OCI-LY3 (cell line): ENCODE data around the gene WNT7B.
A peak's percentile ranks its signal among the peaks of the same experiment; 100 is the strongest.

ENCODE experiments used
- H2AFZ ChIP-seq: fragments of 200-600, 300-600 bp; shearing (Covaris generic); 2 replicates; pipeline ENCODE4 v1.6.0; 2014; ENCODE audit warnings: antibody characterized with exemption, low read depth, low read length
- H3K27ac ChIP-seq: fragments of 200-600, 300-600 bp; sonication (generic); 2 replicates; pipeline ENCODE4 v1.5.1; 2014; ENCODE audit warnings: mild to moderate bottlenecking, low read length, moderate library complexity, mixed read lengths
- H3K27me3 ChIP-seq: fragments of 200-600, 300-600 bp; sonication (generic); 2 replicates; pipeline ENCODE4 v1.6.1; 2014; ENCODE audit warnings: low read depth, low read length, mixed read lengths
- H3K36me3 ChIP-seq: fragments of 200-600, 300-600 bp; sonication (generic); replicated peaks from 2 replicates; pipeline ENCODE3; 2014; ENCODE audit warnings: low read depth, low read length, mixed read lengths
- H3K4me1 ChIP-seq: fragments of 300-600, 200-600 bp; sonication (generic); 2 replicates; pipeline ENCODE4 v1.6.1; 2014; ENCODE audit warnings: low read length, mixed read lengths
- H3K4me2 ChIP-seq: fragments of 200-600, 300-600 bp; sonication (generic); 2 replicates; pipeline ENCODE4 v1.6.1; 2014; ENCODE audit warnings: low read length, mixed read lengths
- H3K4me3 ChIP-seq: fragments of 300-600, 200-600 bp; sonication (generic); 2 replicates; pipeline ENCODE4 v1.5.1; 2014; ENCODE audit warnings: antibody characterized with exemption, mild to moderate bottlenecking, low read length, moderate library complexity
- H3K79me2 ChIP-seq: fragments of 300-600, 200-600 bp; shearing (Covaris generic); 2 replicates; pipeline ENCODE4 v1.6.1; 2014; ENCODE audit warnings: mild to moderate bottlenecking, low read length, mixed read lengths
- H3K9ac ChIP-seq: fragments of 300-600, 200-600 bp; shearing (Covaris generic); 2 replicates; pipeline ENCODE4 v1.6.0; 2014; ENCODE audit warnings: mild to moderate bottlenecking, low read length, moderate library complexity
- H3K9me3 ChIP-seq: fragments of 200-600, 300-600 bp; shearing (Covaris generic); 2 replicates; pipeline ENCODE4 v1.6.1; 2014; ENCODE audit warnings: low read length, mixed read lengths; ENCODE audit not compliant: insufficient read depth
- H4K20me1 ChIP-seq: fragments of 200-600, 300-600 bp; sonication (generic); 2 replicates; pipeline ENCODE4 v1.6.1; 2016; ENCODE audit warnings: low read length, mixed read lengths; ENCODE audit not compliant: insufficient read depth
- EZH2phosphoT487 ChIP-seq: fragments of 200-600 bp; shearing (Covaris generic); IDR thresholded peaks from 2 replicates; pipeline ENCODE4 v1.6.1; 2018; ENCODE audit warnings: antibody characterized with exemption, mixed run types, low read depth
- TF ChIP-seq, protein P1 (sequence below): fragments of 200-600, 300-600 bp; sonication (generic); IDR thresholded peaks from 2 replicates; pipeline ENCODE4 v1.5.1; 2014; ENCODE audit warnings: antibody characterized with exemption, low read length, low read depth

Gene WNT7B

DNA sequence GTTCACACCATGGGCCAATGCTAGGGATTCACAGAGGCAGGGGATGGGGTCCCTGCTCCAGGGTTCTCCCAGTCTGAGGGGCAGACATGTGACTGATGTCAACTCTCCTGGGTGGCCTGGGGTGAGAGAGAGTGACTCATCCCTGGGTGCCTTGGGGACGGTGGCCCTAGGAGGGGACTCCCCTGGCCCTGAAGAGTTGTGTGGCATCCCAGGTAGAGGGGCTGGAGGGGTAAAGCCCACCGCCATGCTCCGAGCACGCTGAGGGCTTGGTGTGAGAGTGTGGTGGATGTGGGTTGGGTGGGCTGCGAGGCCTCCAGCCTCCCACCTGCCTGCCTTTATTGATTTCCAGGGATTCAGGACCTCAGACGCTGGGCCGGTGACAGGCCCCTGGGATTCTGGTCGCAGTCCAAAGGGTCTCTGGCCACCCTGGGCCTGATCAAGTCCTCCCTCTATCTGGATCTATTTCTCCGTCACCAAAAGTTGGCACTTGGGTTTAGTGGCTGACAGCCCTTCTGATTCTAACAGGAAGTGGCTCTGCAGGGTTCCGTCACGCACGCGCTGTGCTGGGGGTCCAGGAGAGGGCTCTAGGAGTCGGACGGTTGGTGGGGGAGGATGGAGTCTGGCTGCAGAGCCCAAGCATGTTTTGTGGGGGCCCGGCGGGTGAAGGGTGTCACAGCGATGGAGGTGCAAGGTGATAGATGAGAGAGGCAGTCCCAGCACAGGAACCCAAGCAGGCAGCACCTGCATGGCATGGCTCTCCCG is 27.3 kb upstream of the WNT7B start:
- Histone ChIP-seq H3K27me3 (no peaks in the 10 kb centered on the region), H3K9ac (peak overlapping the region; percentile 33; the same call in 1 of the 2 replicates), H3K79me2 (no peaks in the 10 kb centered on the region), H3K4me3 (peak overlapping the region; percentile 23), H3K36me3 (no peaks in the 10 kb centered on the region), H3K4me2 (peak overlapping the region; percentile 43), H3K4me1 (peaks cover 67% of the 10 kb centered on the region), H3K9me3 (no peaks in the 10 kb centered on the region), H4K20me1 (no peaks in the 10 kb centered on the region), H2AFZ (peak overlapping the region; percentile 31), H3K27ac (peak overlapping the region; percentile 34)
- TF ChIP-seq, protein P1, sequence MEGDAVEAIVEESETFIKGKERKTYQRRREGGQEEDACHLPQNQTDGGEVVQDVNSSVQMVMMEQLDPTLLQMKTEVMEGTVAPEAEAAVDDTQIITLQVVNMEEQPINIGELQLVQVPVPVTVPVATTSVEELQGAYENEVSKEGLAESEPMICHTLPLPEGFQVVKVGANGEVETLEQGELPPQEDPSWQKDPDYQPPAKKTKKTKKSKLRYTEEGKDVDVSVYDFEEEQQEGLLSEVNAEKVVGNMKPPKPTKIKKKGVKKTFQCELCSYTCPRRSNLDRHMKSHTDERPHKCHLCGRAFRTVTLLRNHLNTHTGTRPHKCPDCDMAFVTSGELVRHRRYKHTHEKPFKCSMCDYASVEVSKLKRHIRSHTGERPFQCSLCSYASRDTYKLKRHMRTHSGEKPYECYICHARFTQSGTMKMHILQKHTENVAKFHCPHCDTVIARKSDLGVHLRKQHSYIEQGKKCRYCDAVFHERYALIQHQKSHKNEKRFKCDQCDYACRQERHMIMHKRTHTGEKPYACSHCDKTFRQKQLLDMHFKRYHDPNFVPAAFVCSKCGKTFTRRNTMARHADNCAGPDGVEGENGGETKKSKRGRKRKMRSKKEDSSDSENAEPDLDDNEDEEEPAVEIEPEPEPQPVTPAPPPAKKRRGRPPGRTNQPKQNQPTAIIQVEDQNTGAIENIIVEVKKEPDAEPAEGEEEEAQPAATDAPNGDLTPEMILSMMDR, result no peak
- TF ChIP-seq EZH2phosphoT487, result no peak

DNA sequence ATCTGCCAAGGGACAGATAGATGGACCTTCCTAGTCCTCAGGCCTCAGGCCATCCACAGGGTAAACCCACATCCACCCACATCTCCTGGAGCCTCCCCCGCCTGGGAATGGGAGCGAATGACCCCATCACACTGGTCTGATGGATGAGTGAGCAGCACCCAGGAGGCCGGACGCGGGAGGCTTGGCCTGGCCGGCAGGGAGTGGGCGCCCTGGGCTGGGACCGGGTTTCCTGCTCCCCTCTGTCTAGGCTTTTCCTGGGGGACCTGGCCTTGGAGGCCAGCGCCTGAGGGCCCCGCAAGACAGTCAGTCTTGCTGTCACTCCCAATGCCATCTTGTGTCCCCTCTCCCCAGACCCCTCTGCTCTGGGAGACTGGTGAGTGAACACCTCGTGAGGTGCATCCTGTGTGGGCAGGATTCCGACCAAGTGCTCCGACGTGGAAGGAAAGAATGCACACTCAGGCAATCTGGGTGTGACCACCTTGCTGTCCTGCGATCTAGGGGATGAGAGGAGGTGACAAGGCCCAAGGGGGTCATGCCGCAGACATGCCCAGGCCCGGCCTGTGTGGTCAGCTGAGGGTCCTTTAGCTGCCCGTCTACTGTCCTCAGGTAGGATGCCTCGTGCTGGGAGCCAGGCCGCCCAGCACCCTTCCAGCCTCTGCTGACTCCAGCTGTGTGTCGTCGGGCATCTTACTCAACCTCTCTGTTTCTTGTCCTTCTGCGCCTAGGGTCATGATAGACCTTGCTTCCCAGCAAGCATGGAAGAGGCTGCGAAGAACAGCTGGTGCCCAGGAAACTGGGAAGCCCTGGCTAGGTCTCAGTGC is 26.5 kb upstream of the WNT7B start:
- Histone ChIP-seq H3K27ac (no peak overlapping the region), H4K20me1 (no peaks in the 10 kb centered on the region), H3K36me3 (no peaks in the 10 kb centered on the region), H3K4me3 (no peak overlapping the region), H3K9me3 (no peaks in the 10 kb centered on the region), H3K27me3 (no peaks in the 10 kb centered on the region), H3K79me2 (no peaks in the 10 kb centered on the region), H3K9ac (no peak overlapping the region), H3K4me1 (peaks cover 75% of the 10 kb centered on the region), H2AFZ (no peak overlapping the region), H3K4me2 (peak overlapping the region; percentile 43)
- TF ChIP-seq, protein P1, result no peak
- TF ChIP-seq EZH2phosphoT487, result no peak

GRCh38 chr22:46002757-46003270 is 25.9 kb upstream of the WNT7B start:
- Histone ChIP-seq H4K20me1 (no peaks in the 10 kb centered on the region), H2AFZ (no peak overlapping the region), H3K36me3 (no peaks in the 10 kb centered on the region), H3K4me1 (peaks cover 82% of the 10 kb centered on the region), H3K9ac (no peak overlapping the region), H3K27ac (no peak overlapping the region), H3K79me2 (no peaks in the 10 kb centered on the region), H3K9me3 (no peaks in the 10 kb centered on the region), H3K4me2 (no peak overlapping the region), H3K27me3 (no peaks in the 10 kb centered on the region), H3K4me3 (no peak overlapping the region)
- TF ChIP-seq, protein P1, result no peak
- TF ChIP-seq EZH2phosphoT487, result no peak
